A673 (cell line): ENCODE data around the gene SLC7A5.
"Not testable (repeated sequence)": the region's sequence is repeated elsewhere in the genome, so short reads cannot be mapped to it uniquely, and the experiment has no call there.

Experiments
- EZH2 ChIP-seq: fragments of 200-600 bp; sonication (generic); IDR thresholded peaks from 2 replicates; pipeline ENCODE4 v1.6.1; 2017; ENCODE audit warnings: borderline replicate concordance, low read depth, mild to moderate bottlenecking, mixed read lengths, antibody characterized with exemption, low read length; ENCODE audit not compliant: poor library complexity, severe bottlenecking
- TF ChIP-seq, protein P1 (sequence below): fragments of 300-800, 200-600 bp; sonication (generic); conservative IDR thresholded peaks from 2 replicates; pipeline ENCODE4 v1.5.1; 2017; ENCODE audit warnings: low read depth, mild to moderate bottlenecking, antibody characterized with exemption, low read length, moderate library complexity, mixed read lengths

GRCh38 chr16:87865902-87866555 lies 3.3 kb downstream of the SLC7A5 start:
- TF ChIP-seq, protein P1, sequence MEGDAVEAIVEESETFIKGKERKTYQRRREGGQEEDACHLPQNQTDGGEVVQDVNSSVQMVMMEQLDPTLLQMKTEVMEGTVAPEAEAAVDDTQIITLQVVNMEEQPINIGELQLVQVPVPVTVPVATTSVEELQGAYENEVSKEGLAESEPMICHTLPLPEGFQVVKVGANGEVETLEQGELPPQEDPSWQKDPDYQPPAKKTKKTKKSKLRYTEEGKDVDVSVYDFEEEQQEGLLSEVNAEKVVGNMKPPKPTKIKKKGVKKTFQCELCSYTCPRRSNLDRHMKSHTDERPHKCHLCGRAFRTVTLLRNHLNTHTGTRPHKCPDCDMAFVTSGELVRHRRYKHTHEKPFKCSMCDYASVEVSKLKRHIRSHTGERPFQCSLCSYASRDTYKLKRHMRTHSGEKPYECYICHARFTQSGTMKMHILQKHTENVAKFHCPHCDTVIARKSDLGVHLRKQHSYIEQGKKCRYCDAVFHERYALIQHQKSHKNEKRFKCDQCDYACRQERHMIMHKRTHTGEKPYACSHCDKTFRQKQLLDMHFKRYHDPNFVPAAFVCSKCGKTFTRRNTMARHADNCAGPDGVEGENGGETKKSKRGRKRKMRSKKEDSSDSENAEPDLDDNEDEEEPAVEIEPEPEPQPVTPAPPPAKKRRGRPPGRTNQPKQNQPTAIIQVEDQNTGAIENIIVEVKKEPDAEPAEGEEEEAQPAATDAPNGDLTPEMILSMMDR: not testable (repeated sequence)
- not testable (repeated sequence) for TF ChIP-seq EZH2
